MM.1S (cell line): ENCODE measurements around the gene NABP2.

Experiments
- CTCF ChIP-seq: fragments of 300-600 bp; sonication (generic); IDR thresholded peaks from 2 replicates; pipeline ENCODE4 v1.5.1; 2016; ENCODE audit warnings: antibody characterized with exemption, low read length, mixed read lengths
- EZH2 ChIP-seq: fragments of 300-600 bp; sonication (generic); optimal IDR thresholded peaks from 2 replicates; pipeline ENCODE3; 2017; ENCODE audit warnings: low read depth, mild to moderate bottlenecking, antibody characterized with exemption, low read length, mixed read lengths
- EZH2phosphoT487 ChIP-seq: fragments of 300-600 bp; sonication (generic); IDR thresholded peaks from 2 replicates; pipeline ENCODE4 v1.6.1; 2018; ENCODE audit warnings: antibody characterized with exemption, low read length

GRCh38 chr12:56274299-56274698 is 50.2 kb downstream of the NABP2 start:
- TF ChIP-seq CTCF: no peak
- TF ChIP-seq EZH2: no peak
- TF ChIP-seq EZH2phosphoT487: no peak
